ENCODE measurements around the gene PRICKLE2. TPM values are rescaled to one million over a fixed set of nuclear protein-coding genes. Genes with fewer than 3 reads are reported as not detected.

Gene PRICKLE2
- total RNA-seq, 1 experiment from 2014 or later: 3.2 TPM

- TF ChIP-seq CTCF (conservative IDR thresholded peaks at IDR 0.05): no peak
- H3K27ac Mint-ChIP-seq: peak overlapping the region in 1 of 3 experiments; percentile 64; a peak in 3 of 7 replicates
- H3K79me2 ChIP-seq (ENCODE audit: insufficient read depth, low read length): no peaks in the 10 kb centered on the region
- H3K79me1 ChIP-seq (ENCODE audit: insufficient read depth, low read depth, low read length, poor library complexity, severe bottlenecking): no peaks in the 10 kb centered on the region
- no peak overlapping the region for H4K91ac ChIP-seq (ENCODE audit: insufficient read length, low read depth, low read length)
- no peak overlapping the region for H2BK5ac ChIP-seq (ENCODE audit: insufficient read length, low read length)
- H4K8ac ChIP-seq (replicated peaks; ENCODE audit: insufficient read length, low read depth, low read length): no peak overlapping the region
- no peak overlapping the region for H3T11ph ChIP-seq (ENCODE audit: low read length)
- H3K9me3 Mint-ChIP-seq: no peaks in the 10 kb centered on the region; a peak in 1 of 5 replicates
- H2AFZ ChIP-seq (ENCODE audit: low read length): no peak overlapping the region
- no peak overlapping the region for H3K9ac ChIP-seq (ENCODE audit: extremely low read depth, insufficient read length, low read length)
- H2BK15ac ChIP-seq (ENCODE audit: low read depth, low read length): no peak overlapping the region
- H3K36me3 Mint-ChIP-seq (ENCODE audit: insufficient read depth in 1 of 3, low read depth in 3 of 3): no peaks in the 10 kb centered on the region
- H3K9me3 ChIP-seq (ENCODE audit: control insufficient read depth, low read depth, low read length): no peaks in the 10 kb centered on the region
- no peak overlapping the region for H3K23ac ChIP-seq (ENCODE audit: insufficient read length, low read depth, low read length)
- no peaks in the 10 kb centered on the region for H3K23me2 ChIP-seq (ENCODE audit: insufficient read length, low read depth, low read length, poor library complexity, severe bottlenecking)
- H3K4me1 Mint-ChIP-seq: peaks cover 33 to 38% of the 10 kb centered on the region in 2 experiments
- DNase-seq: no peak
- no peak overlapping the region for H2BK20ac ChIP-seq (ENCODE audit: low read depth, low read length, poor library complexity, severe bottlenecking)
- no CpG with 5 or more reads among the region's 5 CpGs for WGBS (ENCODE audit: extremely low coverage, insufficient read length, low lambda C conversion rate)
- H3K56ac ChIP-seq (ENCODE audit: insufficient read length, low read depth, low read length): no peak overlapping the region
- H3K27ac ChIP-seq (ENCODE audit: insufficient read length, low read depth, low read length): no peak overlapping the region
- H2AK5ac ChIP-seq (ENCODE audit: insufficient read length, low read length): no peak overlapping the region
- H3K4ac ChIP-seq (ENCODE audit: low read depth, low read length): no peak overlapping the region
- H3K18ac ChIP-seq (ENCODE audit: insufficient read length, low read depth, low read length): no peak overlapping the region
- peak overlapping the region; percentile 8 for H3K4me2 ChIP-seq (ENCODE audit: insufficient read depth, insufficient read length, low read length)
- H3K27me3 Mint-ChIP-seq (ENCODE audit: low read depth): peaks cover 16% of the 10 kb centered on the region
- no peak overlapping the region for H2BK120ac ChIP-seq (ENCODE audit: low read depth, low read length, poor library complexity, severe bottlenecking)
- H3K4me1 ChIP-seq (ENCODE audit: insufficient read depth, low read length): peaks cover 8% of the 10 kb centered on the region; the same call in 1 of the 2 replicates
- no peak overlapping the region; a peak in 2 of 5 replicates for H3K4me3 Mint-ChIP-seq
- H4K20me1 ChIP-seq (ENCODE audit: control insufficient read depth, insufficient read depth, insufficient read length): no peaks in the 10 kb centered on the region
- no peak overlapping the region for H4K5ac ChIP-seq (ENCODE audit: insufficient read length, low read depth, low read length)
- no peak overlapping the region for H2BK12ac ChIP-seq (ENCODE audit: insufficient read length, low read depth, low read length)
- H3K27me3 ChIP-seq (ENCODE audit: insufficient read depth, low read length): peaks cover 3% of the 10 kb centered on the region; the same call in 1 of the 2 replicates
- H3K14ac ChIP-seq (ENCODE audit: insufficient read depth, low read length): no peak overlapping the region
Observed at GRCh38 chr3:64063207-64063982, 161.9 kb downstream of the PRICKLE2 start.
